Measurements from ENCODE around the gene ZNF148.

Gene ZNF148

GRCh38 chr3:125192190-125193035, 182.7 kb downstream of the ZNF148 start:
- no peak for DNase-seq

GRCh38 chr3:125191730-125192129, 183.4 kb downstream of the ZNF148 start:
- DNase-seq, result no peak

- no peak for DNase-seq
Observed at GRCh38 chr3:125191256-125191655, 183.9 kb downstream of the ZNF148 start.

DNA sequence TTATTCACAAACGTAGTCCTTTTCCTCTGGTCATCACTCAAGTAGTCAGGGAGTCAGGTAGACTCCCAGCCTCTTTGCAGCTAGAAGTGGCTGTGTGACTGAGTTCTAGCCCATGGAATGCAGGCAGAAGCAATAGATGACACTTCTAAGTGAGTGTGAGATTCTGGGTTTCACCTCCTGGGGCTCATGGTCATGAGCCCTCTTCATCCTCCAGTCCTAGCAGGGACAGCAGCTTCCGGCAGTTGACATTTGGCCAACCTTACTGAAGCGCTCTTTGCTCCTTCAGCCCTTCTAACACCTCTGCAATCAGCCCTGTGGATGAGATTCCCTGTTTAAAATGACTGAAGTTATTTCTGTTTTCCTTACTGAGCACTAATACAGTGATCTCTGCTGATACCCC, 184.3 kb downstream of the ZNF148 start:
- no peak for DNase-seq

- DNase-seq, result no peak
Observed at GRCh38 chr3:125189378-125190165, 185.6 kb downstream of the ZNF148 start.

- DNase-seq, result no peak
Observed at GRCh38 chr3:125188955-125189354, 186.2 kb downstream of the ZNF148 start.

GRCh38 chr3:125187599-125187910, 187.6 kb downstream of the ZNF148 start:
- DNase-seq, result no peak

DNA sequence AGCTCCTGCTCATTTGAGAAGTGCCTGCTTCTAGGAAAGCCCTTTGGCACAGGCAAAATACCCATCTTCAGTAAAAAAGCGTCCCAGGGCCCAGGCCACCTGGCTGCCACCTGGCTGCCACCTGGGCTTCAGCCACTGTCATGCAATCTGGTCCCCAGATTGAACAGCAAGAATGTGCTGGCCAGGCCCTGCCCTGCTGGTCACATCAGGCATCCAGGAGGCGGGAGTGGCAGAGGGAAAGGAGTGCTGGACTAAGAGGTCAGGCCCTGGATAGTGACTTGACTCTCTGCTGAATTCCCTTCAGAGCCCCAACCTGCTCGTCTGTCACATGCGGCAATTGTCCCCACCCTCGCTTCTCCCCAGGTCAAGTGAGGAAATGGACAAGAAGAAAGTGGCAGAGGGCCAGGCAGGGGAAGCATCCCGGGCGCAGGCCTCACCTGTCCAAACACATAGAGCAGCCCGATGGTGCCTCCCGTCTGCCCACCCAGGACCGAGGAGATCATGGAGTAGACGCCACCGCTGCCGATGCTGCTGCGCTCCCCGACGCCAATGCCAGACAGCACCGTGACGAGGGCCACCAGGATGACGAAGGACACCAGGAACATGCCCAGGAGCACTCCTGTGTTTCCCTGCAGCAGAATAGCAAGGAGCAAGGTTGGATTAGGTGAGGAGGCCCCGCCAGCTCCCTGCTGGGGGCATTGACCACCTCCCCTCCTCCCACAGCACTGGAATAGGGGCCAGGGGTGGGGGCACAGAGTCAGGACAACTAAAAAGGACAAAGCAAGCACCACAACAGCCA, 188.1 kb downstream of the ZNF148 start:
- DNase-seq, result peak in 2 of 58 donors; percentile 7 to 22

GRCh38 chr3:125186261-125186787, 188.8 kb downstream of the ZNF148 start:
- peak in 35 of 58 donors; percentile 9 to 83 (median 38) for DNase-seq

GRCh38 chr3:125185805-125186204, 189.3 kb downstream of the ZNF148 start:
- DNase-seq, result no peak

GRCh38 chr3:125179884-125180240, 195.3 kb downstream of the ZNF148 start:
- no peak for DNase-seq

- no peak for DNase-seq
Observed at GRCh38 chr3:125179143-125179883, 195.8 kb downstream of the ZNF148 start.

GRCh38 chr3:125177746-125178145, 197.4 kb downstream of the ZNF148 start:
- no peak for DNase-seq
